ENCODE measurements around the gene TTC39A.

GRCh38 chr1:51345300-51345687 is 14.9 kb upstream of the TTC39A start:
- no peak for TF ChIP-seq CTCF (IDR thresholded peaks at IDR 0.05; ENCODE audit: low read length)
- no peak for TF ChIP-seq EZH2 (IDR thresholded peaks at IDR 0.05; ENCODE audit: borderline replicate concordance, low read length)
